ENCODE data around the gene RBM33. TPM values are rescaled to one million over a fixed set of nuclear protein-coding genes. Genes with fewer than 3 reads are reported as not detected.

RBM33 gene
- total RNA-seq (2013): 52.3 TPM
- polyA plus RNA-seq (10 to 100 TPM; 15.0 to 27.7 (median 22.2) TPM), polyA minus RNA-seq (22.4 and 31.8 TPM in 2 replicates), total RNA-seq (62.3 to 141 (median 92.9) reads per million in 11 experiments)

GRCh38 chr7:155644178-155644970, at the start of gene RBM33:
TSS of gene RBM33 (plus strand) at chr7:155644661. CDS start at chr7:155644877, 216 bp downstream.
- no peak for TF ChIP-seq CTCF (IDR thresholded peaks at IDR 0.05)
- peak; percentile 64 to 66 (median 66) for DNase-seq
- peaks cover 25% of the 10 kb centered on the region for H4K20me1 ChIP-seq (ENCODE audit: insufficient read depth, low read length)
- peak within 1 kb of the TSS; percentile 90 to 100 (median 98) for H3K27ac Mint-ChIP-seq
- intact Hi-C loops (cut with micrococcal nuclease): loop anchor here (5.0 to 10.0 kb wide), 2 partner anchors 50 to 52 kb away; no protein-coding TSS in a partner anchor
- H3K4me3 Mint-ChIP-seq: peak within 1 kb of the TSS; percentile 98 to 99
- peaks cover 61% of the 10 kb centered on the region for H3K79me2 ChIP-seq (ENCODE audit: insufficient read depth, low read length)
- peak within 1 kb of the TSS; percentile 85 to 97 (median 94) for H3K4me3 ChIP-seq (replicated peaks in 1 of 3; ENCODE audit: low read depth in 2 of 3, low read length in 3 of 3)
- H3K4me2 ChIP-seq (replicated peaks; ENCODE audit: extremely low read depth, low read length, poor library complexity, severe bottlenecking): peak within 1 kb of the TSS; percentile 97
- WGBS (ENCODE audit: insufficient coverage): under 1% methylated on average over 84 of the region's 85 CpGs
- H3K36me3 ChIP-seq (replicated peaks in 1 of 2; ENCODE audit: control insufficient read depth in 1 of 2, insufficient read depth in 2 of 2, low read length in 2 of 2): peaks cover 17 to 44% of the 10 kb centered on the region in 2 donors
- peaks cover 15 to 25% of the 10 kb centered on the region in 2 donors for H3K4me1 ChIP-seq (ENCODE audit: control insufficient read depth in 1 of 2, insufficient read depth in 2 of 2, low read length in 2 of 2)
- H3K27ac ChIP-seq (ENCODE audit: low read depth in 1 of 2, low read length in 2 of 2): peak within 1 kb of the TSS; percentile 77 to 98
- H3K27me3 Mint-ChIP-seq (ENCODE audit: low read depth in 3 of 3): no peaks in the 10 kb centered on the region
- H3K9ac ChIP-seq (ENCODE audit: insufficient read depth, low read length, poor library complexity, severe bottlenecking): peak within 1 kb of the TSS; percentile 100
- H2AFZ ChIP-seq (ENCODE audit: insufficient read depth, low read depth, low read length, poor library complexity, severe bottlenecking): peak within 1 kb of the TSS; percentile 99
- peaks cover 3 to 18% of the 10 kb centered on the region in 2 donors for H3K9me3 ChIP-seq (replicated peaks in 1 of 2; ENCODE audit: control insufficient read depth in 1 of 2, insufficient read depth in 1 of 2, low read length in 2 of 2)
- peaks cover 26% of the 10 kb centered on the region for H3K4me1 Mint-ChIP-seq
- H3K9me3 Mint-ChIP-seq: peaks cover 6 to 26% (median 17%) of the 10 kb centered on the region in 7 donors
- H3K36me3 Mint-ChIP-seq: peaks cover 49 to 55% of the 10 kb centered on the region in 2 donors
- H3K27me3 ChIP-seq (ENCODE audit: control insufficient read depth in 2 of 2, insufficient read depth in 2 of 2, low read length in 2 of 2): no peaks in the 10 kb centered on the region

- Histone ChIP-seq H3K27me3 (ENCODE audit: control insufficient read depth in 2 of 2, insufficient read depth in 2 of 2, low read length in 2 of 2) (no peaks in the 10 kb centered on the region), H3K4me1 (ENCODE audit: control insufficient read depth in 1 of 2, insufficient read depth in 2 of 2, low read length in 2 of 2) (peaks cover 65 to 68% of the 10 kb centered on the region in 2 donors), H3K4me3 (replicated peaks in 1 of 3; ENCODE audit: low read depth in 2 of 3, low read length in 3 of 3) (peak overlapping the region in 1 of 3 experiments; percentile 65), H3K9ac (ENCODE audit: insufficient read depth, low read length, poor library complexity, severe bottlenecking) (no peak overlapping the region), H3K36me3 (replicated peaks in 1 of 2; ENCODE audit: control insufficient read depth in 1 of 2, insufficient read depth in 2 of 2, low read length in 2 of 2) (no peaks in the 10 kb centered on the region), H3K27ac (ENCODE audit: low read depth in 1 of 2, low read length in 2 of 2) (peak overlapping the region; percentile 86), H4K20me1 (ENCODE audit: insufficient read depth, low read length) (no peaks in the 10 kb centered on the region), H3K79me2 (ENCODE audit: insufficient read depth, low read length) (peaks cover 6% of the 10 kb centered on the region), H2AFZ (ENCODE audit: insufficient read depth, low read depth, low read length, poor library complexity, severe bottlenecking) (peak overlapping the region; percentile 77), H3K9me3 (replicated peaks in 1 of 2; ENCODE audit: control insufficient read depth in 1 of 2, insufficient read depth in 1 of 2, low read length in 2 of 2) (no peaks in the 10 kb centered on the region), H3K4me2 (replicated peaks; ENCODE audit: extremely low read depth, low read length, poor library complexity, severe bottlenecking) (peak overlapping the region; percentile 77)
- Mint-ChIP-seq H3K9me3 (peaks cover 0 to 4% (median 0%) of the 10 kb centered on the region in 7 donors), H3K4me3 (peak overlapping the region in 1 of 2 donors; percentile 54), H3K4me1 (peaks cover 67% of the 10 kb centered on the region), H3K36me3 (no peaks in the 10 kb centered on the region), H3K27ac (peak overlapping the region; percentile 69 to 99 (median 97)), H3K27me3 (ENCODE audit: low read depth in 3 of 3) (peaks cover 4 to 6% (median 4%) of the 10 kb centered on the region in 3 donors)
- intact Hi-C loops (cut with micrococcal nuclease): loop anchor here (5.0 to 10.0 kb wide), 3 partner anchors 47 to 670 kb away; partner anchors contain the start of gene RBM33 (in 2 of the 2)
- no peak for TF ChIP-seq CTCF (IDR thresholded peaks at IDR 0.05)
- 0% methylated on average over 1 of the region's 3 CpGs for WGBS (ENCODE audit: insufficient coverage)
- DNase-seq: peak; percentile 28 to 33 (median 28)
Measured at GRCh38 chr7:155594961-155595366, 49.5 kb upstream of the RBM33 start.
